ENCODE data around the gene CREB3L1. TPM values are rescaled to one million over a fixed set of nuclear protein-coding genes. Genes with fewer than 3 reads are reported as not detected.
A peak's percentile ranks its signal among the peaks of the same experiment; 100 is the strongest.

The CREB3L1 gene
- total and polyA plus RNA-seq, 2 of the 13 experiments (the other 11 are each of a cell fraction or from before 2014, with no cell fraction given) = not detected

DNA sequence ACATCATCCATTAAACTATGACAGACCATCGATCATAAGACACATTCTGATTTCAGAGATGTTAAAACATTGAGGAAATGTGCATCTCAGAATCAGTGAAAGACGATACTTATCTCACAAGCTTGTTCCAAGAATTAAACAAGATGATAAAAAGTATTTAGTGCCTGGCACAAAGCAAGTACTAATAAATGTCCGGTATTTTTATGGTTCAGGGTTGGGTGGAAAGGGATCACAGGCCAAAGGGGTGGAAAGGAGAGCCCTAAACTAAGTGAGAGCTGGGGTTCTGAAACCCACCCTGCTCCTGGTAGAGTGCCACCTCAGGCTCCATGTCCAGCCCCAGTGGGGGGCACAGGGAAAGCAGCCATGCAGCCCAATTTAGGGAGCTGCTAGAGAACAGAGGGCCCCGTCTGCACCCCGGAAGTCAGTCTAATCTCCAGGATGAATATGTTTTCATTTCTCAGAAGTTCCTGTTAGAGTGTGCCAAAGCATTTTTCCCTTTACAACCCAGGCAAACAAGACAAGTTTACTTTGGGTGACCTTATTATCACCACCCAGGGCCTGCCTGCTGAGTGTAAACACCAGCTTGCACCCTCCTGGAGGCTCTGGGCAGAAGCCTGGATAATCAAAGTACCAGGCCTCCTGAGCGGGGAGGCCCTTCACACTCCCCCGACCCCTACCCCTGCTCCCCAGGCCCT, 3.8 kb upstream of the CREB3L1 start (continued):
- TF ChIP-seq GMEB2 (CRISPR knock-in tag; IDR thresholded peaks at IDR 0.05; ENCODE audit: low read depth) = no peak
- no peak for TF ChIP-seq RNF2 (conservative IDR thresholded peaks at IDR 0.05; ENCODE audit: low read depth)
- TF ChIP-seq ZNF530 (CRISPR knock-in tag; IDR thresholded peaks at IDR 0.05; ENCODE audit: low read depth) = no peak
- TF ChIP-seq ZBTB33 (CRISPR knock-in tag; IDR thresholded peaks at IDR 0.05) = no peak
- peak; percentile 70 for TF ChIP-seq KDM6A (CRISPR knock-in tag; IDR thresholded peaks at IDR 0.05; ENCODE audit: low read depth)
- no peak for TF ChIP-seq ONECUT2 (CRISPR knock-in tag; IDR thresholded peaks at IDR 0.05)
- no peak for TF ChIP-seq NCOR1 (IDR thresholded peaks at IDR 0.05; ENCODE audit: borderline replicate concordance, low read length)
- TF ChIP-seq ZNF17 (CRISPR knock-in tag; IDR thresholded peaks at IDR 0.05) = no peak
- TF ChIP-seq ZMAT5 (CRISPR knock-in tag; IDR thresholded peaks at IDR 0.05; ENCODE audit: borderline replicate concordance, low read depth) = no peak
- no peak for TF ChIP-seq ARHGAP35 (CRISPR knock-in tag; IDR thresholded peaks at IDR 0.05; ENCODE audit: borderline replicate concordance)
- no peak for TF ChIP-seq IRF9 (CRISPR knock-in tag; IDR thresholded peaks at IDR 0.05; ENCODE audit: borderline replicate concordance)
- TF ChIP-seq PRDM10 (CRISPR knock-in tag; IDR thresholded peaks at IDR 0.05; ENCODE audit: low read depth) = no peak; the same call in 1 of the 2 replicates
- no peak for TF ChIP-seq KDM5B (CRISPR knock-in tag; IDR thresholded peaks at IDR 0.05; ENCODE audit: borderline replicate concordance)
- TF ChIP-seq SMYD3 (CRISPR knock-in tag; IDR thresholded peaks at IDR 0.05) = no peak
- no peak for TF ChIP-seq NRL (CRISPR knock-in tag; IDR thresholded peaks at IDR 0.05; ENCODE audit: borderline replicate concordance)
- peak; percentile 75 for TF ChIP-seq SP5 (CRISPR knock-in tag; IDR thresholded peaks at IDR 0.05; ENCODE audit: borderline replicate concordance, low read depth)
- TF ChIP-seq ZNF761 (CRISPR knock-in tag; conservative IDR thresholded peaks at IDR 0.05) = no peak
- TF ChIP-seq, protein P1, sequence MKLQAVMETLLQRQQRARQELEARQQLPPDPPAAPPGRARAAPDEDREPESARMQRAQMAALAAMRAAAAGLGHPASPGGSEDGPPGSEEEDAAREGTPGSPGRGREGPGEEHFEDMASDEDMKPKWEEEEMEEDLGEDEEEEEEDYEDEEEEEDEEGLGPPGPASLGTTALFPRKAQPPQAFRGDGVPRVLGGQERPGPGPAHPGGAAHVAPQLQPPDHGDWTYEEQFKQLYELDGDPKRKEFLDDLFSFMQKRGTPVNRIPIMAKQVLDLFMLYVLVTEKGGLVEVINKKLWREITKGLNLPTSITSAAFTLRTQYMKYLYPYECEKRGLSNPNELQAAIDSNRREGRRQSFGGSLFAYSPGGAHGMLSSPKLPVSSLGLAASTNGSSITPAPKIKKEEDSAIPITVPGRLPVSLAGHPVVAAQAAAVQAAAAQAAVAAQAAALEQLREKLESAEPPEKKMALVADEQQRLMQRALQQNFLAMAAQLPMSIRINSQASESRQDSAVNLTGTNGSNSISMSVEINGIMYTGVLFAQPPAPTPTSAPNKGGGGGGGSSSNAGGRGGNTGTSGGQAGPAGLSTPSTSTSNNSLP (IDR thresholded peaks at IDR 0.05; ENCODE audit: low read depth, low read length) = no peak
